ENCODE measurements around the gene UGT1A8.

Gene UGT1A8

DNA sequence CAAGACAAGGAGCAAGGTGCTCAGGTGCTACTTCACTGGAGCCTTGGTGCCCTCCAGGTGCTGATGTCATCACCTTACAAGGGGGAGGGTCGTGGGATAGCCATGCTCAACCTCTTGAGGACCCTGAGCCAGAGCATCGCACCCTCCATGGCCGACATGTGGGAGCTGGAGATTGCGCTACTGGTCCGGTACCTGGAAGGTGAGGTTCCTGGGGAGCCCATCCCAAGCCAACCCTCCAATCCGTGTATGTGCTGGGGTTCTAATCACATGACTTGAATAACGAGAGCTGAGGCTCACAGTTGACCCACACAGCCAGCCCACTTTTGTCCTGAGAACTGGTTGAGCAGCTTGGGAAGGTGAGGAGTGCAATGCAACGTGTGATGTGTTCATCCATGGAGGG, 186.6 kb downstream of the UGT1A8 start:
- H2AFZ ChIP-seq (ENCODE audit: low read length), result no peak overlapping the region
- no peak overlapping the region for H3K4me2 ChIP-seq (ENCODE audit: low read depth, low read length, poor library complexity, severe bottlenecking)
- H3K9me2 ChIP-seq (replicated peaks; ENCODE audit: low read depth, low read length), result no peaks in the 10 kb centered on the region
- TF ChIP-seq EZH2phosphoT487 (IDR thresholded peaks at IDR 0.05; ENCODE audit: borderline replicate concordance), result no peak
- TF ChIP-seq, protein P1, sequence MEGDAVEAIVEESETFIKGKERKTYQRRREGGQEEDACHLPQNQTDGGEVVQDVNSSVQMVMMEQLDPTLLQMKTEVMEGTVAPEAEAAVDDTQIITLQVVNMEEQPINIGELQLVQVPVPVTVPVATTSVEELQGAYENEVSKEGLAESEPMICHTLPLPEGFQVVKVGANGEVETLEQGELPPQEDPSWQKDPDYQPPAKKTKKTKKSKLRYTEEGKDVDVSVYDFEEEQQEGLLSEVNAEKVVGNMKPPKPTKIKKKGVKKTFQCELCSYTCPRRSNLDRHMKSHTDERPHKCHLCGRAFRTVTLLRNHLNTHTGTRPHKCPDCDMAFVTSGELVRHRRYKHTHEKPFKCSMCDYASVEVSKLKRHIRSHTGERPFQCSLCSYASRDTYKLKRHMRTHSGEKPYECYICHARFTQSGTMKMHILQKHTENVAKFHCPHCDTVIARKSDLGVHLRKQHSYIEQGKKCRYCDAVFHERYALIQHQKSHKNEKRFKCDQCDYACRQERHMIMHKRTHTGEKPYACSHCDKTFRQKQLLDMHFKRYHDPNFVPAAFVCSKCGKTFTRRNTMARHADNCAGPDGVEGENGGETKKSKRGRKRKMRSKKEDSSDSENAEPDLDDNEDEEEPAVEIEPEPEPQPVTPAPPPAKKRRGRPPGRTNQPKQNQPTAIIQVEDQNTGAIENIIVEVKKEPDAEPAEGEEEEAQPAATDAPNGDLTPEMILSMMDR (conservative IDR thresholded peaks at IDR 0.05; ENCODE audit: low read length), result no peak
- no peak overlapping the region for H3K4me3 ChIP-seq (ENCODE audit: low read length, poor library complexity, severe bottlenecking)
- no peaks in the 10 kb centered on the region for H3K9me3 ChIP-seq (ENCODE audit: insufficient read depth, low read depth, low read length)
- H3F3A ChIP-seq (ENCODE audit: low read depth), result no peaks in the 10 kb centered on the region
- no peaks in the 10 kb centered on the region for H3K79me2 ChIP-seq (ENCODE audit: insufficient read depth, low read length)
- no peak overlapping the region for H3K9ac ChIP-seq (ENCODE audit: low read depth, low read length, poor library complexity, severe bottlenecking)
- no peaks in the 10 kb centered on the region for H4K20me1 ChIP-seq (ENCODE audit: insufficient read depth, low read length, poor library complexity, severe bottlenecking)
- no peaks in the 10 kb centered on the region for H3K36me3 ChIP-seq (ENCODE audit: insufficient read depth, low read length)
- no peaks in the 10 kb centered on the region for H3K27me3 ChIP-seq (ENCODE audit: insufficient read depth, low read length, poor library complexity, severe bottlenecking)
- no peaks in the 10 kb centered on the region for H3K4me1 ChIP-seq (ENCODE audit: insufficient read depth, low read length, poor library complexity, severe bottlenecking)

DNA sequence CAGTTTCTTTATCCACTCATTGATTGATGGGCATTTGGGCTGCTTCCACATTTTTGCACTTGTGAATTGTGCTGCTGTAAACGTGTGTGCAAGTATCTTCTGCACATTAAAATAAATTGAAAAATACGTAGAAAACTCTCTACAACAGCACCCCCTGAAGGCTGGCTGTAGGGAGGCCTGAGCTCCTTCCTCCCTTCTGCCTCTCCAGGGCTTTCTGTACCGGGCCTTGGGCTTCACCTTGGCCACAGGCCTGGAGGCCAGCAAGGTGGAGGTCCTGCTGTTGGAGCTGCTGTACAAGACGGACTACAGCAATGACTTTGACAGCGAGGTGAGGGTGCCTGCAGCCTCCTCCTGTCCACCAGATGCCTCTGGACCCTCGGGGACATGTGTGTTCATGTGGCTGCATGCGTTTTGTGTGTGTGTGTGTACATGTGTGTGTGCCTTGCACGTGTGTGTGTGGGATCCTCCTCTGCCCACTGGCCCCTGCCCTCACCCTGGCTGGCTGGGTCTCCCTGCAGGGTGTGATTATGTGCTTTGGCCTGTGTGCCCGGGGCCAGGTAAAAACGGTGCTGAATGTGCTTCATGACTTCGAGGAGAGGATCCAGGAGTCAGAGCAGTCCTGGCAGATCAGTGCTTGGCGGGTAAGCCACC, 189.9 kb downstream of the UGT1A8 start:
- H3K79me2 ChIP-seq (ENCODE audit: insufficient read depth, low read length), result no peaks in the 10 kb centered on the region
- no peaks in the 10 kb centered on the region for H3F3A ChIP-seq (ENCODE audit: low read depth)
- H3K36me3 ChIP-seq (ENCODE audit: insufficient read depth, low read length), result no peaks in the 10 kb centered on the region
- H4K20me1 ChIP-seq (ENCODE audit: insufficient read depth, low read length, poor library complexity, severe bottlenecking), result no peaks in the 10 kb centered on the region
- no peak overlapping the region for H3K9ac ChIP-seq (ENCODE audit: low read depth, low read length, poor library complexity, severe bottlenecking)
- H2AFZ ChIP-seq (ENCODE audit: low read length), result no peak overlapping the region
- no peaks in the 10 kb centered on the region for H3K27me3 ChIP-seq (ENCODE audit: insufficient read depth, low read length, poor library complexity, severe bottlenecking)
- no peak overlapping the region for H3K4me2 ChIP-seq (ENCODE audit: low read depth, low read length, poor library complexity, severe bottlenecking)
- no peaks in the 10 kb centered on the region for H3K9me2 ChIP-seq (replicated peaks; ENCODE audit: low read depth, low read length)
- H3K4me1 ChIP-seq (ENCODE audit: insufficient read depth, low read length, poor library complexity, severe bottlenecking), result no peaks in the 10 kb centered on the region
- TF ChIP-seq, protein P1 (conservative IDR thresholded peaks at IDR 0.05; ENCODE audit: low read length), result no peak
- TF ChIP-seq EZH2phosphoT487 (IDR thresholded peaks at IDR 0.05; ENCODE audit: borderline replicate concordance), result no peak
- no peaks in the 10 kb centered on the region for H3K9me3 ChIP-seq (ENCODE audit: insufficient read depth, low read depth, low read length)
- H3K4me3 ChIP-seq (ENCODE audit: low read length, poor library complexity, severe bottlenecking), result no peak overlapping the region

DNA sequence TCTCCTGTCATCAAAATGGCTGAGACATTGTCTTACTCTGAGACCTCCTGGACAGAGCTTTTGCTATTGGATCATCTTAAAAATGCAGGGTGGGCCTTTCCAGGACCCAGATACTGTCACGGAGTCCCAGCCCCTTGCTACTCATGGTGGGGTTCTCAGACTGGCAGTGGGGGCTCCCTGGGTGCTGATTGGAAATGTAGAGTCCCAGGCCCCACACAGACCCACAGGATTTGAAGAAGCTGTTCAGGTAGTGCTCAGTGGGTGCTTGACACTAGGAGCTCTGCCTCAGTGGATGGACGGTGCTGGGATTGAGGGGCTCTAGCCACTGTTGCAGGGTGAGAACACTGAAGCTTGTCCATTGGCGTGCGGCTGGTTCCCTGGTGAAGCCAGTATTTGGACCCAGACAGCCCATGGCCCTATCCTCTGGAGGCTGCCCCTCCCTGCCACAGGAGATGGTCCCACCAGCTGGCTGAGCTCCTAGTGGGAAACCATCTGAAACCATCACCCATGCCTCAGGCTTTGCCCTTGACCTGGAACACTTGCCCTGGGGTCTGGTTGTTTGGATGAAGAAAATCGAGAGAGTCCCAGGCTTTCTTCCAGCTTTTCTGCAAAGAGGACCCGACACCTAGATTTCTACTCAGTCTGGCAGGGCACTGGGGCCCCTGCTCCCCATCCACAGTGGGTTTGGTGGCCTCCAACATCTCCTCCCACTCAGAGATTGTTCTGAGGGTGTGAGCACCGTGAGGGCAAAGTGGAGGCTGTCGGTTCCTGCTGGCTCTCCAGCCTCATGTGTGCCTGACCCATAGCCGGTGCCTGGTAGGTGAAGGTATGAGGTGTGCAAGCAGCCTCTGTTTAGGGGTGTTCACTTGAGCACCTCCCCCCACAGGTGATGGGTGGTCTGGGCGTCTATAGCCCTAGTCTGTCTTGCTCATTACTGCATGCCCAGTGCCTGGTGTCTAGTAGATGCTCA, 190.8 kb downstream of the UGT1A8 start:
- no peaks in the 10 kb centered on the region for H3K9me2 ChIP-seq (replicated peaks; ENCODE audit: low read depth, low read length)
- no peak overlapping the region for H3K4me3 ChIP-seq (ENCODE audit: low read length, poor library complexity, severe bottlenecking)
- H3K79me2 ChIP-seq (ENCODE audit: insufficient read depth, low read length), result no peaks in the 10 kb centered on the region
- H3K9me3 ChIP-seq (ENCODE audit: insufficient read depth, low read depth, low read length), result no peaks in the 10 kb centered on the region
- H3K27me3 ChIP-seq (ENCODE audit: insufficient read depth, low read length, poor library complexity, severe bottlenecking), result no peaks in the 10 kb centered on the region
- H3F3A ChIP-seq (ENCODE audit: low read depth), result no peaks in the 10 kb centered on the region
- TF ChIP-seq, protein P1 (conservative IDR thresholded peaks at IDR 0.05; ENCODE audit: low read length), result no peak
- no peak for TF ChIP-seq EZH2phosphoT487 (IDR thresholded peaks at IDR 0.05; ENCODE audit: borderline replicate concordance)
- H3K4me2 ChIP-seq (ENCODE audit: low read depth, low read length, poor library complexity, severe bottlenecking), result no peak overlapping the region
- H3K4me1 ChIP-seq (ENCODE audit: insufficient read depth, low read length, poor library complexity, severe bottlenecking), result no peaks in the 10 kb centered on the region
- no peak overlapping the region for H2AFZ ChIP-seq (ENCODE audit: low read length)
- H3K9ac ChIP-seq (ENCODE audit: low read depth, low read length, poor library complexity, severe bottlenecking), result no peak overlapping the region
- H3K36me3 ChIP-seq (ENCODE audit: insufficient read depth, low read length), result no peaks in the 10 kb centered on the region
- H4K20me1 ChIP-seq (ENCODE audit: insufficient read depth, low read length, poor library complexity, severe bottlenecking), result no peaks in the 10 kb centered on the region
